Glomerular visceral epithelial cell (primary cell): Measurements from ENCODE around the gene MYH11.
"Not testable (repeated sequence)": the region's sequence is repeated elsewhere in the genome, so short reads cannot be mapped to it uniquely, and the experiment has no call there.

Experiments
- DNase-seq: peaks from one replicate; pipeline ENCODE4 v3.0.0-alpha.2; 2016; ENCODE audit errors: extremely low spot score

The MYH11 gene

GRCh38 chr16:15749985-15750384, 106.8 kb downstream of the MYH11 start:
- DNase-seq: no peak

GRCh38 chr16:15749371-15749770, 107.5 kb downstream of the MYH11 start:
- no peak for DNase-seq

GRCh38 chr16:15748654-15749053, 108.2 kb downstream of the MYH11 start:
- no peak for DNase-seq

GRCh38 chr16:15747937-15748336, 108.9 kb downstream of the MYH11 start:
- no peak for DNase-seq

- no peak for DNase-seq
Observed at GRCh38 chr16:15746332-15746731, 110.5 kb downstream of the MYH11 start.

- no peak for DNase-seq
Observed at GRCh38 chr16:15743657-15744056, 113.2 kb downstream of the MYH11 start.

GRCh38 chr16:15742716-15743115, 114.1 kb downstream of the MYH11 start:
- no peak for DNase-seq

GRCh38 chr16:15741207-15741871, 115.5 kb downstream of the MYH11 start:
- no peak for DNase-seq

GRCh38 chr16:15739950-15740349, 116.9 kb downstream of the MYH11 start:
- DNase-seq: no peak

- no peak for DNase-seq
Observed at GRCh38 chr16:15739464-15739863, 117.4 kb downstream of the MYH11 start.

GRCh38 chr16:15737140-15737644, 119.6 kb downstream of the MYH11 start:
- DNase-seq: no peak

- no peak for DNase-seq
Observed at GRCh38 chr16:15736529-15736928, 120.3 kb downstream of the MYH11 start.

GRCh38 chr16:15735610-15736009, 121.2 kb downstream of the MYH11 start:
- DNase-seq: no peak

GRCh38 chr16:15732416-15732815, 124.4 kb downstream of the MYH11 start:
- DNase-seq: no peak

GRCh38 chr16:15729152-15729551, 127.7 kb downstream of the MYH11 start:
- no peak for DNase-seq

GRCh38 chr16:15727697-15728096, 129.1 kb downstream of the MYH11 start:
- DNase-seq: not testable (repeated sequence)

GRCh38 chr16:15726715-15727114, 130.1 kb downstream of the MYH11 start:
- no peak for DNase-seq

- no peak for DNase-seq
Observed at GRCh38 chr16:15725641-15726240, 131.1 kb downstream of the MYH11 start.

GRCh38 chr16:15723808-15724207, 133.0 kb downstream of the MYH11 start:
- DNase-seq: no peak

- DNase-seq: no peak
Observed at GRCh38 chr16:15721018-15721417, 135.8 kb downstream of the MYH11 start.

- no peak for DNase-seq
Observed at GRCh38 chr16:15716694-15717447, 140.0 kb downstream of the MYH11 start.

GRCh38 chr16:15715221-15715620, 141.6 kb downstream of the MYH11 start:
- no peak for DNase-seq
